ENCODE data around the gene ADGRL2.

The ADGRL2 gene

DNA sequence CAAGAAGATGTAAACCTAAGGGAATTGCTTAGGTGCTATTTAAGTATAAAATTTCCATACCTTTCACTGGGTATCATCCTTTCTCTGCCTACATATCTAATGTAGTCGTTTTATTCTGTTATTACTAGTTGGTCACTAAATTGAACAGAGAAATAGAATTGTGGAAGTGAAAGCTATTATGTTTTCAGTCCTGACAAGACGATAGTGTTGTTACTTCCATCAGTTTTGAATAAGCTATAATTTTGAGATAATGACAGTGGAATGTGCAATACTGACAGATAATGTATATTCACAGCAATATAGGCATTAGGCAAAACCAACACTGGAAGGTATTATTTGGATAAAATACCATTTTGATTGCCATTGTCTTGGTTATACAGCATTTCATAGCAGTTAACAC, 181.8 kb downstream of the ADGRL2 start:
- DNase-seq (ENCODE audit: low read depth in 2 of 2), result no peak

DNA sequence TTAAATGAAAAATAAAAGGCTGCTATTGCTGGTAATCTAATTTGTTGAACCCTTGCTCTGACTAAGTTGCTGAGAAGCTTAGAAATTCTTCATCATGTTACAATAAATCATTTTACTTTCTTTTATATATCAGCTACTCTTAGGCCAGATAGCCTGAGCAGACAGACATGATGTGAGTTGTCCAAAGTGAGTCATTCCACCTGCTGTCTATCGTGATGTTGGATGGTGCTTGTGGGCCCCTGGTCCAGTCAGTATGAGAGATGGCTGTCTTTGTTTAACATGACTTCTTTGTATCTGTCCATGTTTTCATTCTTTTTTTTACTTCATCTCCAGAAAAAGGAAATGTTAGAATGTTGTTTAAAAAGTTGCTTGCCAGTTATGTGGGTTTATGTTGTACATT, 188.8 kb downstream of the ADGRL2 start:
- no peak for DNase-seq (ENCODE audit: low read depth in 2 of 2)

DNA sequence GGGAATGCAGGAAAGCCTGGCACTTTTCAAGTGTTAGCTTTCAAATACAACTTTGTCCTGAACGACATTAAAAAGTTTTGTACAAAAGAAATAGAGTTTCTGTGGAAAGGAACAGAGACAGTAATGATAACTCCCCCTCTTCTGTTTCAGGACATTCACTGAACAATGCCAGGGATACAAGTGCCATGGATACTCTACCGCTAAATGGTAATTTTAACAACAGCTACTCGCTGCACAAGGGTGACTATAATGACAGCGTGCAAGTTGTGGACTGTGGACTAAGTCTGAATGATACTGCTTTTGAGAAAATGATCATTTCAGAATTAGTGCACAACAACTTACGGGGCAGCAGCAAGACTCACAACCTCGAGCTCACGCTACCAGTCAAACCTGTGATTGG, 189.5 kb downstream of the ADGRL2 start:
- DNase-seq (ENCODE audit: low read depth in 2 of 2), result no peak

DNA sequence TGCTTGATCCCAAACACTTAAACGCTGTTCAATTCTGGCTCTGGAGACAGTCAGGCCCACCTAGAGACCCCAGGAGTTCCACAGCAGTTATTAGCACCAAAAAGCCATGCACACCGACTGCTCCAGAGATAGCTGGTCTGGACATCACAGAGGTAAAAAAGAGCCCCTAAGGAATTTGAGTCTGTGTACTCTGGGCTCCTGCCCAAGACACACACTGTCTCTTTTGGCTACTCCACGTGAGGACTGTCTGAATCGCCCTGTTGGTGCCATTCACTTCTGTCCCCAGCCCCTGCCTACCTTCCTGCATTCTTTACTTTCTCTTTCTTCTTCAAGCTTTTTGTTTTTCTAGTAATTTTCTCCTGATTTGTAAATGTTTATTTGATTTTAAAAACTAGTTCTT, 197.4 kb downstream of the ADGRL2 start:
- DNase-seq (ENCODE audit: low read depth in 2 of 2), result no peak

DNA sequence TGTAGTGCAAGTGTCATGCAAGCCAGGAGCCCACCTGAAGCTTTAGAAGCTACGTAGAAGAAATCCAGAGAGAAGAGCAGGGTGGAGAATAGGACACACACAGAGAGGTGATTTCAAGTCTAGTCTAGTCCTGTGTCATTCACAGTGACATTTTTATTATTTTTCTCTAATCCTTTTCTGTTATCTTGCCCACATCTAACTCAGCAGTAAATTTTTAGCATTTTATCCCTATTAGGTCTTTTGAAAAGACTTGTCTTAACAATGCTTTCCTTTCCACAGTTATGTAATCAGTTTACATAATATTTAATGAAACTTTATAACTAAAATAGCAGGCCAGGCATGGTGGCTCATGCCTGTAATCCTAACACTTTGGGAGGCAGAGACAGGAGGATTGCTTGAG, 198.6 kb downstream of the ADGRL2 start:
- DNase-seq (ENCODE audit: low read depth in 2 of 2), result no peak

DNA sequence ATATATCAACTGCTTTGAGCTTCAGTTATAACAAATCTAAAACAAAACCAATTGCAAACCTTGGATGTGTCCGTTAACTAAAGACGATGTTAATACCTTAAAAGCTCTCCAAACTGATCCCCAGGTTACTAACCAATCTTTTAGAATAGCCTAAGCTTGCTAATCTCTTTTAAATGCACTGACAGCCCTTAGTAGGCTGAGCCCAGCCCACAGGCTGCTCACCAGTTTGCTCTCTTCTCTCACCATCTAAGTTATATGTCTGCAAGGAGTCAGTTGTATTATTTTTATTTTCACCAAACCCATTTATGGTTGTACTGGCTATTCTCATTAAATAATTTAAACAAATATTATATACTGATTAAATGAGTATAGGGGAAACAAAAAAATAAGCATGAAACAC, 199.5 kb downstream of the ADGRL2 start:
- no peak for DNase-seq (ENCODE audit: low read depth in 2 of 2)

DNA sequence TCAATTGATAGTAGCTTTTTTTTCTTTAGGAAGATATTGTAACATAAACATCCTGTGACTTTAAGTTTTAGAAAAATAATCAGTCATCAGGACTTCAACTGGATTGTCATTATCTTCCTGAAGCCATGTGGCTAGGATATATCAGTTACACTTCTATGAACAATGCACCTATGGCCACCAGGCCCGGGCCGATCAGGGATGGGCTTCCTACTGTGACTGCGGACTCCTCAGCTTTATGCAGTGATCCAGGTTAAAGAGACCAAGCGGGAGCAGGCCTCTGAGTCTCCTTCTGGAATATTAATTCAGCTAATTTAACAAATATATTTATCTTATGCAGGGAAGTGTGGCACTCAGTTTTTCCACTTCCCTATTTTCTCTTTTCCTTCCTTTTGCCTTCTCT, 200.6 kb downstream of the ADGRL2 start:
- no peak for DNase-seq (ENCODE audit: low read depth in 2 of 2)

DNA sequence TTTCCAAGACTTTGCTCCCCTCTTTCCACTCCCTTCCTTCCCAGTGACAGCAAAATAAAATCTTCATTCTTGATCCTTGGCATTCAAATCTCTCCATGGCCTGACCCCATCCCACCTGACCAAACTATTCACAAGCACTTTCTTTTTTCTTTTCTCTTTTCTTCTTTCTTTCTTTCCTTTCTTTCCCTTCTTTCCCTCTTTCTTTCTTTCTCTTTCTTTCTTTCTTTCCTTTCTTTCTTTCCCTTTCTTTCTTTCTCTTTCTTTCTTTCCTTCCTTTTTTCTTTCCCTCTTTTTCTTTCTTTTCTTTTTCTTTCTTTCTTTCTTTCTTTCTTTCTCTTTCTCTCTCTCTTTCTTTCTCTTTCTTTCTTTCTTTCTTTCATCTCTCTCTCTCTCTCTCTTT, 207.1 kb downstream of the ADGRL2 start:
- no peak for DNase-seq (ENCODE audit: low read depth in 2 of 2)

DNA sequence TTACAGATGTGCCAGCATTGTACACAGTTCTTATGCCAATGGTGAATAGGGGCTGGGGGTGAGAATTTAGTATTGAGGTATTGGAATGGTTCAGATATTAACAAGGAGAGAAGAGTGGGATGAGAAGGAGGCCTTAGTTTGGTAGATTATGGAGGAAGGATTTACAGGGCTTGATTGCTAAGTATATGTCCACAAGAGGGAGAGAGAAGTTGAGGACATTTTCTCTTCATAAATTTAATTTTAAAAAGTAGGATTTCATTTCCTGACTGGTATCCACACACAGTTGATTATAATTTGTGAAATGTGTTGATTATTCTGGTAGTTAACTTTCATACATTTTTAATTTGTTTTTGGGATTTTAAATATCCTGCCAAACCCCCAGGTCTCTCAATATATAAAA, 213.0 kb downstream of the ADGRL2 start:
- no peak for DNase-seq (ENCODE audit: low read depth in 2 of 2)

DNA sequence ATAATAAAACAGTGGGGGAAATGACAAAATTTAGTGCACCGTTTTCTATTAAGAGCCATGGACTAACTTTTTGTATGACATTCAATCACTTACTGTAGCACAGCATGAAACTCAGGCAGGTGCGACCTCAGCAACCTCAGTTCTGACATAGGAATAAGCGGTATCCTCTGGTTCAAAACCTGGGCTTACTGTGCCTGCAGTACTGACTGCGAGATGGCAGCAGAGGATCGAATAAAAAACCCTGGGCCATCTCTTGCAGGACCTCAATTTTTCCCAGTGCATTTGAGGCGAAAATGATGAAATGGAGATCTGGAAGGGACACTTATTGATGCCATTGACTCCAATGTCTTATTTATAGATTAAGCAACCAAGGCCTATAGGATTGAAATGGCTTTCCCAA, 214.7 kb downstream of the ADGRL2 start:
- DNase-seq (ENCODE audit: low read depth in 2 of 2), result no peak

DNA sequence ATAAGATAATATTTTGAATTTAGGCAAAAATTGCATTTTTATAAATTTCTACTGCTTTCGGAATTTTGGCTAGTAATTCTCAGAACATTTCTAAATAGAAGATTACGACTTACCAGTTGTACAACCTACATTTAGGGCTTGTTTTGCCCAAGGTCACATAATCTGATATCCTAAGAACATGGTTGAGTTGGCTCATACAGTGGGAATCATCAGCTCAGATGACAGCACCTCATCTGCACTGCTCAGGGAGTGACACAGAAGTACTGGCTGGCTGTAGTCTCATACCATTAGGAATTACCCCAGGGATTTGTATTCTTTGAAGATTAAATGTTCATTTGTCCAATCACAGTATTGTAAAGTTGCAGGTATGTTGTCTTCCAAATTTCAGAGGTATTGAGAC, 217.6 kb downstream of the ADGRL2 start:
- DNase-seq (ENCODE audit: low read depth in 2 of 2), result no peak

DNA sequence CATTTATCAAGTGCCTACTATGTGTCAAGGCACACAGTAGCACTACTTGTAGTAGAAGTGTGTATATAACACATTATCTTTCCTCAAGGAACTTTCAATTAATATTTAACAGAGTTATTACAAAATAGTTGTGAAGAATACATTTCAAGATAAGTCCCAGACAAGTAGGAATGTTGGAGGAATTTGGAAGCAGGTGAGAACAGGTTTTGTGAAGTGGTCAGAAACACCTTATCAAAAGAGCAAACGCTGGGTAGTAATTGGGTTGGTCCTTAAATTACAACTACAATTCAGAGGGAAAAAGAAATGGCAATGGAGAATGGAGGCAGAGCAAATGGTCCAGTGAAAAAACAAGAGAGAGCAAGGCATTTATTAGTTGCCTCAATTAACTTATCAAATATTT, 218.8 kb downstream of the ADGRL2 start:
- DNase-seq (ENCODE audit: low read depth in 2 of 2), result no peak

DNA sequence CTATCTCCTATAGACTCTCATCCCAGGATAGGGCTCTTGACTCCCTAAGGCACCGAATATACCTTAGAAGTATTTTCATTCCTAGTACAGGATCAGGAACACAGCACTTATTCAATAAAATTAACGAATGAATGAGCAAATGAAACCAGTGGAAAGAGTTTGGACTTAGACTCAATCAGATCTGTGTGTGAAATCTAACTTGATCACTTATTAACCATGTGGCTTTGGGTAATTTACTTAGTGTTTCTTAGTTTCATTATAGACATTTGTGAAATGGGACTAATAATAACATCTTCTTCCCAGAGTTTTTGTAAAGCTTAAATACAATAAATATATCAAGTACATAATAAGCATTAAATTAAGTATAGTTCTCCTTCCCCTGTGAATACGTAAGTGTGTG, 230.1 kb downstream of the ADGRL2 start:
- DNase-seq (ENCODE audit: low read depth in 2 of 2), result no peak

DNA sequence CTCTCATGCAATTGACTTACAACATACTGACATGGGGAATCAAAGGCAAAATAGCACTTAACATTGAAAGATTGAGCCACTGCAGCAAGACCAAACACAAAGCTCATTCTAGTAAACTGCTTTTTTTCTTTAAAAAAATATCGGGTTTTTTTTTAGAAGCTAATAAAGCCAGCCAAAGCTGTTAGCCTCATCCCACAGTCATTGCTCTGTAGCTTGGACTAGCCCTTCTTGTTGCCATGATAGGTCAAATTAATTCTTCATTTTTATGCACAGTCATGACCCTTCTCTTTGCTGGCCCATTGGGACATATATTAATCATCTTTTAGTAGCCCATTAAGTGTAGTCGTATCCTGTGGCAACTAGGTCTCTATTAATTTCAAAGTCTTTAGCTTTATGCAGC, 231.3 kb downstream of the ADGRL2 start:
- DNase-seq (ENCODE audit: low read depth in 2 of 2), result no peak

DNA sequence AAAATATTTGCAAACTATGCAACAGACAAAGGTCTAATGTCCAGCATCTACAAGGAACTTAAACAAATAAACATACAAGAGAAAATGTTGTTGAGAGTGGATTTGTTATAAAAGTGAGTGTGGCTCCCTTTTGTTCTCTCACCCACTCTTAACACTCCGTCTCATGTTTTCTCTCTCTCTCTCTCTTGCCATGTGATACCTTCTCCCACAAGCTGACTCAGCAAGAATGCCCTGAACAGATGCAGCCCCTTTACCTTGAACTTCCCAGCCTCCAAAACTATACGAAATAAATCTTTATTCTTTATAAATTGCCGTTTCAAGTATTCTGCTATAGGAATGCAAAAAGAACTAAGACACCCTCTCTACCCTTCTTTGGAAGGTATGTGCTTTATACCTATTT, 234.1 kb downstream of the ADGRL2 start:
- no peak for DNase-seq (ENCODE audit: low read depth in 2 of 2)
